Choroid plexus epithelial cell (primary cell): ENCODE results near the gene FARP2.

Experiments used
- DNase-seq: peaks from one replicate; pipeline ENCODE4 v3.0.0-alpha.2; 2010; ENCODE audit warnings: low read depth
- H3K4me3 ChIP-seq: 2 replicates; pipeline ENCODE4 v1.5.1; 2011; ENCODE audit warnings: low read depth, mild to moderate bottlenecking, control low read depth, low read length, moderate library complexity
- TF ChIP-seq, protein P1 (sequence below): conservative IDR thresholded peaks from 2 replicates; pipeline ENCODE4 v1.5.1; 2011; ENCODE audit warnings: low read depth, mild to moderate bottlenecking, control low read depth, inconsistent platforms, low read length, moderate library complexity

Gene FARP2

DNA sequence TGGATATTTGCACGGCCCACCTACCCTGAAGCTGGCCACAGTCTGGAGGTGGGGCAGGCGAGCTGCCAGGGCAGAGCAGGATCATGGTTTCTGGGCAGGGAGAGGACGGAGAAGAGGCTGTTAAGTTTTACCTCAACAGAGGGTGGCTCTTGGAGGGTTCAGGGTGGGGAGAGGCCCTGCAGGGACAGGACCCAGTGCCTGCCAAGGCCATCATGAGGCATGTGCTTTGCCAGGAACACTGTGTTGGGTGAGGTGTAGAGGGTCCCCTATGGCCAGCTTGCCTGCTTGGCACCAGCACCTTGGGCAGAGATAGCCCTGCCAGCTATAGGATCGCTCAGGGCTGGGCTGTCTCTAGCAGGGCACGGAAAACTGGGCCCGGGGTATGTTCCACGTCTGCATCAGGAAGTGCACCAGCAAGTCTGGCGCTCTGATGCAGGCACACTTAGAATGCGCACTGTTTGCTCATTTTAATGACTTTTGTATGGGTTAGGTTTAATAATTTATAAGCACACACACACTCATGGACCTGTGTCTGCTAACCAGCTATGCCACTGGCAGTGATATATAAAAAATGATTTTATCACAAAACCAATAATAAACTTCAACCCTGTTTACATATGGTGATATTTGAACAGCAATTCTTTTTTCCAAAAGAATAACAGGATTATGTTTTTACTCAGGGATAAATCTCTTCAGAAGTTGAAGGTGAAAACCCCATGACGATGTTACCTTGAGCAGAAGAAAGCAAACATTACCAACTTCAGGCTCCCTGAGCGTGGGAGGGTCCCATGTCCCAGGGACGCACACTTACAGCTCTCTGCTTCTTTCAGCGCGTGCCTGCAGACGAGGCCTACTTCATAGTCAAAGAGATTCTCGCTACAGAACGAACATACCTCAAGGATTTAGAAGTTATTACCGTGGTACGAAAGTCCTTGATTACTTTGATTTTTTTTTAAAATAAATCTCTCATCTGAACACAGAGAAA is 105.9 kb downstream of the FARP2 start:
- TF ChIP-seq, protein P1, sequence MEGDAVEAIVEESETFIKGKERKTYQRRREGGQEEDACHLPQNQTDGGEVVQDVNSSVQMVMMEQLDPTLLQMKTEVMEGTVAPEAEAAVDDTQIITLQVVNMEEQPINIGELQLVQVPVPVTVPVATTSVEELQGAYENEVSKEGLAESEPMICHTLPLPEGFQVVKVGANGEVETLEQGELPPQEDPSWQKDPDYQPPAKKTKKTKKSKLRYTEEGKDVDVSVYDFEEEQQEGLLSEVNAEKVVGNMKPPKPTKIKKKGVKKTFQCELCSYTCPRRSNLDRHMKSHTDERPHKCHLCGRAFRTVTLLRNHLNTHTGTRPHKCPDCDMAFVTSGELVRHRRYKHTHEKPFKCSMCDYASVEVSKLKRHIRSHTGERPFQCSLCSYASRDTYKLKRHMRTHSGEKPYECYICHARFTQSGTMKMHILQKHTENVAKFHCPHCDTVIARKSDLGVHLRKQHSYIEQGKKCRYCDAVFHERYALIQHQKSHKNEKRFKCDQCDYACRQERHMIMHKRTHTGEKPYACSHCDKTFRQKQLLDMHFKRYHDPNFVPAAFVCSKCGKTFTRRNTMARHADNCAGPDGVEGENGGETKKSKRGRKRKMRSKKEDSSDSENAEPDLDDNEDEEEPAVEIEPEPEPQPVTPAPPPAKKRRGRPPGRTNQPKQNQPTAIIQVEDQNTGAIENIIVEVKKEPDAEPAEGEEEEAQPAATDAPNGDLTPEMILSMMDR: no peak
- DNase-seq: no peak
- no peak overlapping the region for H3K4me3 ChIP-seq

DNA sequence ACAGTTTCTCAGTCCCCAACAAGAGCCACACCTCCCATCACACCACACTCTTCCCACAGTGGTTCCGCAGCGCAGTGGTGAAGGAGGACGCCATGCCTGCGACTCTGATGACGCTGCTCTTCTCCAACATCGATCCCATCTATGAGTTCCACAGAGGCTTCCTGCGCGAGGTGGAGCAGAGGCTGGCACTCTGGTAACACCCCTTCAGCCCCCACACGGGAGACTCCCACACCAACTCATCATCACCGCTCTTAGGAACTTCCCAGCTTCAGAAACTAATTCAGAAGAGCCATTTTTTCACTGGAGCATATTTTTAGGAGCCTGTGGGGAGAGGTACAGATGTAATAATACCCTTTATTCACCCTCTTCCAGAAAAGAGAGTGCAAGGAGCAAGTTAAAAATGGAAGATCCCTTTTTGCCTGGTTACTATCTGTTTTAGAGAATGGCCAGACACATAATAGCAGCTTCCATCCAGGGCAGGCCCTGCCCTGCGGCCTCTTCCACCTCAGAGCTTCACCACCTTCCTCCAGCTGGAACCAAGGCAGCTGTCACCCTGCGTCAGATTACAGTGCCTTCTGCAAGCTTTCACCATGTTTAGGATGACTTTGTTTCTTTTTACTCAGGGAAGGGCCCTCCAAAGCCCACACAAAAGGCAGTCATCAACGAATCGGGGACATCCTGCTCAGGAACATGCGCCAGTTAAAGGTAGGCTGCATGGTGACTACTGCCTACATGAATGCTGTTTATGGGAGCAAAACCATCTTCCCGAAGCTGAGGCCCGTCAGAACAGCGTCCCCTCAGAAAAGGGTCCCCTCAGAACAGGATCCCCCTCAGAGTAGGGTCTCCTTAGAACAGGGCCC is 107.4 kb downstream of the FARP2 start:
- no peak for DNase-seq
- H3K4me3 ChIP-seq: no peak overlapping the region
- TF ChIP-seq, protein P1: no peak

DNA sequence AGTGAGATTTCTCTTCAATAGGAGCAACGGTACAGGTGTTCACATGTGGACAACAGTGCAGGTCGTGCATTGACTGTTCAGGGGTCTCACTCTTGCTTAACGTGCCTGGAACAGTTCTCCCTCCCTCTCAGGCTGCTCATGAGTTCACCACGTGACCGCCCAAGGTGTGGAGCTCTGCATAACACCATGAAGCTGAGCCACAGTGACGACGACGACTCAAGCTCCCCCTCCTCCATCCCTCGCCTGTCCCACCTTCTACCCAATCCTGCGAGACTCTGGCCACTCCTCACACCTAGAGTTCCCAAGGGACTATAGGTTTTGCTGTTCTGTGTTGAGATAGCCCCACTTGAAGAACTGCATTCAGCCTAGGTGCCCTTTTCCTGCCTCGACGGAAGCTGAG is 109.5 kb downstream of the FARP2 start:
- TF ChIP-seq, protein P1: no peak
- H3K4me3 ChIP-seq: no peak overlapping the region
- no peak for DNase-seq

DNA sequence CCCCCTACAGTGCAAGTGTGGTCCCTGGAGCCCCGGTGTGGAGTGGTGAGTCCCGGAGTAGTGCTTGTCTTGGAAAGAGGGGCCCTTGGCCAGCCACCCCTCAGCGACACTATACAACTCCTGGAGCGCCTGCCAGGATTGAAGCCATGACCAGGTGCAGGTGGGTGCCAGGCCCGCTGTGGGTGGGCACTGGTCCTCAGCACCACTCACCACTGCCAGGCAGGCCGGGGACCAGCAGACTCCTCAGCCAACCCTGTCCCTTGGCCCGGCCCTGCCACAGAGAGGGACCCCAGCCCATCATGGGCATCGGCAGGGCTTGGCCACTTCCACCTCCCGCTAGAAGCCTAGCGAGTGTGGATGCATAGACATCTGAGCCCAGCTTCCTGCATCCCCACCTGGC is 110.1 kb downstream of the FARP2 start:
- TF ChIP-seq, protein P1: no peak
- H3K4me3 ChIP-seq: no peak overlapping the region
- no peak for DNase-seq

DNA sequence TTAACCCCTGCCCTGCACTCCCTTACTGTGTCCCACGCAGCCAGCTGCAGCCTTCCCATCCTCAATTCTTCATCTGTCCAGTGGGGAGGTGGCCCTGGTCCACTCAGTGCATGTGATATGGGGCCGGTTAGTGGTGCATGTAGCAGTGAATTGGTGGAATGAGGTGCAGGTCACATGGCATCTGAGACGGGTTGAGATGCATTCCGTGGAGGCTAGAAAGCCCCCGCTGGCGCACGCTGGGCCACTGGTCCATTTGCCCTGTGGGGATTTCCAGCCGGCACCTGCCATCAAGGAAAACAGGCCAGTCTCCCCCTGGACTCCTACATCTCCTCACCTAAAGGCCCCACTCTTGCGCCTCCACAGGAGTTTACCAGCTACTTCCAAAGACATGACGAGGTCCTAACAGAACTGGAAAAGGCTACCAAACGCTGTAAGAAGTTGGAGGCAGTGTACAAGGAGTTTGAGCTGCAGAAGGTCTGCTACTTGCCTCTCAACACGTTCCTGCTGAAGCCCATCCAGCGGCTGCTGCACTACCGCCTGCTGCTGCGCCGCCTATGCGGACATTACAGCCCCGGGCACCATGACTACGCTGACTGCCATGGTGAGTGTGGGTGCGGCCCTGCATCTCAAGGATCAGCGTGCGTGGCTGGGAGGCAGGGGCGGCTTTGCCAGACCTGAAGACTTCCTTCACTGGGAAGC is 111.8 kb downstream of the FARP2 start:
- no peak for DNase-seq
- TF ChIP-seq, protein P1: no peak
- no peak overlapping the region for H3K4me3 ChIP-seq

DNA sequence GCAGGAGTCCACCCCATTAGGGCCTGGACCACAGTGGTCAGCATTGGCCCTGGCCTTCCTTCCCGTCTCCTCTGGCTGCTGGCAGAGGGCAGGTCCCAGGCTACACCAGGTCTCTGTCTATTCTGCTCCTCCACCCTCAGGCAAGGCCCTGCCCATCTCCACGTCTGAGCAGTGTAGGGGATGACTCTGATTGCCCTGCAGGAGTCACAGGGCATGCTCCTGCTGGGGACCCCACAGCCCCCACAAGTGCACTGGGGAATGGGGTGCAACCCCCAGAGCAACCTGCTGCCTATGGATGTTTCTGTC is 112.3 kb downstream of the FARP2 start:
- TF ChIP-seq, protein P1: no peak
- no peak for DNase-seq
- no peak overlapping the region for H3K4me3 ChIP-seq
